Prostate gland (tissue), 2 donors: Measurements from ENCODE around the gene SLC7A7.

ENCODE experiments used
- POLR2A ChIP-seq: fragments of 450-650 bp; IDR thresholded peaks from one replicate; pipeline ENCODE4 v1.6.1; 2016; ENCODE audit warnings: antibody characterized with exemption, mild to moderate bottlenecking
- POLR2AphosphoS5 ChIP-seq: sonication (generic); formaldehyde crosslinking; IDR thresholded peaks from one replicate; pipeline ENCODE4 v1.6.1; 2017; ENCODE audit warnings: antibody characterized with exemption
- TF ChIP-seq, protein P1 (sequence below), 4 experiments: fragments of 200-600 bp in 2 of 4; fragments of 450-650 bp in 2 of 4; sonication (generic) in 2 of 4; IDR thresholded peaks; 1 replicate in 3 of 4; 2 replicates in 1 of 4; pipeline ENCODE4 v1.5.1; 2016 to 2019; ENCODE audit warnings: antibody characterized with exemption in 4 of 4, mild to moderate bottlenecking in 2 of 4, moderate library complexity in 2 of 4

DNA sequence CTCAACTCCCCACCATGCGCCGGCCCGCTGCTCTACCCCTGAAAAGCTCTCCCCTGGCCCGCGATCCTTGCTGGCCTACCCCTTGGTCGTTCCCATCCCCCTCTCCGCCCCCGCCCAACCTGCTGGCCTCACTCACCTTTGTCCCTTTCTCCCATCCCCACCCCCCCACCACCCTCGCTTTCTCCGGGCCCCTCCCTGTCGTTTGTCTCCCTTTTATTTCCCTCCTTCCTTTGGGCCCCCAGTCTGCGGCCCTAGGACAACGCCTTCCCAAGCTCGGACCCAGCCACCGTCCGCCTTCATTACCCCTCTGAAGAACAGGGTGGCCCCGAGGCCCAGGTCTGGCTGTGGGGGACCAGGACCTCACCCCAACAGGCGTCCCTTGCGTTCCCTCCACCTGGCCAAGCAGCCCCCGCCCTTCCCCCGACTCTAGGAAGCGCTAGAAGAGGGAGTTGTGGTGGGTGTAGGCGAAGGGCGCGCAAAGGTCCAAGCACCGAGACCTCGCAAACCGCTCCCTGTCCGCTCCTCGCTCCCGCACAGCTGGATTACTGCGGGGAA lies 6.9 kb upstream of the SLC7A7 start:
- TF ChIP-seq, protein P1, sequence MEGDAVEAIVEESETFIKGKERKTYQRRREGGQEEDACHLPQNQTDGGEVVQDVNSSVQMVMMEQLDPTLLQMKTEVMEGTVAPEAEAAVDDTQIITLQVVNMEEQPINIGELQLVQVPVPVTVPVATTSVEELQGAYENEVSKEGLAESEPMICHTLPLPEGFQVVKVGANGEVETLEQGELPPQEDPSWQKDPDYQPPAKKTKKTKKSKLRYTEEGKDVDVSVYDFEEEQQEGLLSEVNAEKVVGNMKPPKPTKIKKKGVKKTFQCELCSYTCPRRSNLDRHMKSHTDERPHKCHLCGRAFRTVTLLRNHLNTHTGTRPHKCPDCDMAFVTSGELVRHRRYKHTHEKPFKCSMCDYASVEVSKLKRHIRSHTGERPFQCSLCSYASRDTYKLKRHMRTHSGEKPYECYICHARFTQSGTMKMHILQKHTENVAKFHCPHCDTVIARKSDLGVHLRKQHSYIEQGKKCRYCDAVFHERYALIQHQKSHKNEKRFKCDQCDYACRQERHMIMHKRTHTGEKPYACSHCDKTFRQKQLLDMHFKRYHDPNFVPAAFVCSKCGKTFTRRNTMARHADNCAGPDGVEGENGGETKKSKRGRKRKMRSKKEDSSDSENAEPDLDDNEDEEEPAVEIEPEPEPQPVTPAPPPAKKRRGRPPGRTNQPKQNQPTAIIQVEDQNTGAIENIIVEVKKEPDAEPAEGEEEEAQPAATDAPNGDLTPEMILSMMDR (IDR thresholded peaks at IDR 0.05), result no peak
- TF ChIP-seq POLR2A (no peak), POLR2AphosphoS5 (no peak)
